HG02973 (cell line): Measurements from ENCODE around the gene SERAC1.
"Not testable (repeated sequence)": the region's sequence is repeated elsewhere in the genome, so short reads cannot be mapped to it uniquely, and the experiment has no call there.

Source experiments
- ATAC-seq: cut with Tn5 transposase; IDR thresholded peaks from one replicate; pipeline ENCODE4 v1.9.1; 2021; ENCODE audit warnings: moderate library complexity; ENCODE audit not compliant: unreplicated experiment

The SERAC1 gene

DNA sequence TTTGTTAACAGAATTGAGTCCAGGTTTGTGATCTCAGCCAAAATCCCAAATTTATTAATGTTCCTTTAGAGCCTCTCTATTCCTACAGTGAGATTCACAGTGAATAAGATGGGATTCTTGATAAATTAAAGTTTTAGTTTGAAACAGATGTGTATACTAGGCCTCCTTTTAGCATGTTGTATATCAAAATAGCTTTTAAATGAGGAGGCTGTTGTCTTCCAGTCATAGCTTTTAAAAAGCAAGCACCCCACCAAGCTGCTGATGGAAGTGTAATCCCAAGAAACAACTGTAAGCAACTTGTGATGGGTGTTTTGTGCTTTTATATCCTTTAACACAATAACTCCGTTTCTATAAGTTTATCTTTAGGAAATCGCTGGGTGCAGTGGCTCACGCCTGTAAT, 7.0 kb upstream of the SERAC1 start:
- ATAC-seq: no peak

GRCh38 chr6:158174514-158174913, 6.5 kb upstream of the SERAC1 start:
- ATAC-seq: no peak

GRCh38 chr6:158174024-158174423, 6.0 kb upstream of the SERAC1 start:
- no peak for ATAC-seq

DNA sequence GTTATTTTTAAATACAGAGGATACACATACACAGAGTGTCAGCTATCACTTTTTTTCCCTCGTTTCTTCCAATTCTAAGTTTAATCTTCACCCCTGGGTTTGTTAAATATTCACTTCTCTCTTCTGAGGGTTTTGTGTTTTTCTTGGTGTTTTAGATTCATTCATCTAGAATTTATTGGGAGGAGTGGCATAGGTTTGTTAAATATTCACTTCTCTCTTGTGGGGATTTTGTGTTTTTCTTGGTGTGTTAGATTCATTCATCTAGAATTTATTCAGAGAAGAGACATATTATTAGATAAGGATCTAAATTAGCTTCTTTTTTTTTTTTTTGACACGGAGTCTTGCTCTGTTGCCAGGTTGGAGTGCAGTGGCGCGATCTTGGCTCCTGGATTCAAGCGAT, 3.9 kb upstream of the SERAC1 start:
- no peak for ATAC-seq

GRCh38 chr6:158170656-158171081, 2.6 kb upstream of the SERAC1 start:
- no peak for ATAC-seq

DNA sequence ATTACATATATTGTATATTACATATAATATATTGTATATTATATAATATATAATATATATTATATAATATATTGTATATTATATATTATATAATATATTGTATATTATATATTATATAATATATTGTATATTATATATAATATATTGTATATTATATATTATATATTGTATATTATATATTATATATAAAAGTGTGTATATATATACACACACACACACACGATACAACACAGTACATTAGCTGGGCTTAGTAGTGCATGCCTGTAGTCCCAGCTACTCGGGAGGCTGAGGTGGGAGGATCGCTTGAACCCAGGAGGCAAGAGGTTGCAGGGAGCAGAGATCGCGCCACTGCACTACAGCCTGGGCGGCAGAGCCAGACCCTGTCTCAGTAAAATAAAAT, 1.6 kb upstream of the SERAC1 start:
- not testable (repeated sequence) for ATAC-seq

DNA sequence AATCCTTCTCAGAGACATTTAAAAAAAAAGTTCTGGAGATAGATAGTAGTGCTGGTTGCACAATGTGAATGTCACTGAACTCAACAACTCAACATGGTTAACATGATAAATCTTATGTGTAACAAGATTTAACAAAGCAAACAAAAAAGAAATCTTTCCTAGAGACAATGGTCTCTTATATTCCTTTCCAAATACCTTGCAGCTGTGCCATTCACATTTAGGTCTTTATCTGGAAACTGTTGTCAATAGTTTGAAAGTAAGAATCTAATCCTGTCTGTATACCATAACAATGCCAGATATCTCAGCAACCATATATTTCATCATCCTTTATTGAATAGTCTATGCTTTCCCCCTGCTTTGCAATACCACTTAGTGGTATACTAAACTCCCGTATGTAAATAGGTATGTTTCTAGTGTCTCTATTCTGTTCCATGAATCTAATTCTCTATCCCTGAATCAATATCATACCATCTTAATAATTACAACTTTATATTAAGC, 2.1 kb downstream of the SERAC1 start:
- no peak for ATAC-seq

DNA sequence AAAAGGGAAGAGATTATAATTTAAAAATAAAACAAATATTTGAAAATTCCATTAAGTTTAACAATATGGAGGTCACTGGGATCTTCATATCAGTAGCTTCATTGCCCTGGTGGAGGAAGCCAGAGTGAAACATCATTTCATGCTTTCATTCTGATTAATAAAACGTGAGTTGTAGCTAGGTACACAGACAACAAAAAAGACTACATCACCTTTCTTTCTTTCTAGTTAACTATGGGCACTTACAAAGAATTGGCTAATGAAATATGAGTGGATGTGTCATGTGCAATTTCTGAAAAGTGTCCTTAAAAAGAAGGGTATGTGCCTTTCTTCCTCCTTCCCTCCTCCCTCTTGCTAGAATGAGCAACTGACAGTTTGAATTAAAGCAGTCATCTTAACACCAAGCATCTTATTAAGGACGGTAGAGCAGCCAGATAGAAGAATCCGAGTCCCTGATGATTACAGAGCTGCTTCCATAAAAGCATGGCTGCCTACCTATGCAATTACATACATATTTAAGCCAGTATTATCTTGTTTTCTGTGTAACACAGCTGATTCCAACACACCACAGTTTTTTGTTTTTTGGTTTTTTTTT, 3.4 kb downstream of the SERAC1 start:
- no peak for ATAC-seq

- ATAC-seq: no peak
Measured at GRCh38 chr6:158161566-158162254, 6.4 kb downstream of the SERAC1 start.

DNA sequence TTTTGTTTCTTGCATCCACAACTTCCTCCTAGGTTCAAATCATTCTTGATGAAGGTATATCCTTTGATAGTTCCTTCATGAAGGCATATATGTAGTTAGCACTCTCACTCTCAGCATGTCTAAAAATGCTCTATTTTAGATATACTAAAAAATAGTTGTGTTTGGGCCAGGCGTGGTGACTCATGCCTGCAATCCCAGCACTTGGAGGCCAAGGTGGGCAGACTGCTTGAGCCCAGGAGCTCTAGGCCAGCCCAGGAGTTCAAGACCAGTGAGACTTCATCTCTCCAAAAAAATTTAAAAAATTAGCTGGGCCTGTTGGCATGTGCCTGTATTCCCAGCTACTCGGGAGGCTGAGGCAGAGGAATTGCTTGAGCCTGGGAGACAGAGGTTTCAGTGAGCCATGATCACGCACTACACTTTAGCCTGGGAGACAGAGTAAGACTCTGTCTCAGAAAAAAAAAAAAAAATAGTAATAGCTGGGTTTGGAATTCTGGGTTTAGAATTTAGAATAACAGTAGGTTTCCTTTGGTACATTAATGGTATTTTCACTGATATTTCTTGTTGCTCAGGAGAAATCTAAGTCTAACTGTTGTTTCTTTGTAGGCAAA, 7.0 kb downstream of the SERAC1 start:
- no peak for ATAC-seq

- no peak for ATAC-seq
Measured at GRCh38 chr6:158158748-158159147, 9.3 kb downstream of the SERAC1 start.

DNA sequence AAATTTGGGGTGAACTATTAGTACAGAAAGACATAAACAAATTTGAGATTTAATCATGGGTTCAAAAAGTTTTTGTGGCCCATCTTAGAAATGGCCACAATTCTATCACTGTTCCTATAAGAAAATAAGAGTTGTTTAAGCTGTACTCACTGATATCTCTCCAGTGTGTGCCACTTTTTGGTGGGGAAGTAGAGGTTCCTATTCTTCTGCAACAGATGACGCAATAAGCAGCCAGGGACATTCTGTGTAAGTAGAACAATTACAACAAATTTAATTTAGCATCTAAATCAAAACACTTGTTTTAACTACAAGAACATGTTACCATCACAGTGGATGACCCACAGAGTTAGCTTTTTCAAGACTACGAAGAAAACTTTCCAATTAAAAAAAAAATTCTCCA, 9.9 kb downstream of the SERAC1 start:
- no peak for ATAC-seq

- ATAC-seq: no peak
Measured at GRCh38 chr6:158157064-158157764, 10.8 kb downstream of the SERAC1 start.

GRCh38 chr6:158154816-158155215, 13.2 kb downstream of the SERAC1 start:
- no peak for ATAC-seq

GRCh38 chr6:158153576-158153975, 14.5 kb downstream of the SERAC1 start:
- no peak for ATAC-seq

DNA sequence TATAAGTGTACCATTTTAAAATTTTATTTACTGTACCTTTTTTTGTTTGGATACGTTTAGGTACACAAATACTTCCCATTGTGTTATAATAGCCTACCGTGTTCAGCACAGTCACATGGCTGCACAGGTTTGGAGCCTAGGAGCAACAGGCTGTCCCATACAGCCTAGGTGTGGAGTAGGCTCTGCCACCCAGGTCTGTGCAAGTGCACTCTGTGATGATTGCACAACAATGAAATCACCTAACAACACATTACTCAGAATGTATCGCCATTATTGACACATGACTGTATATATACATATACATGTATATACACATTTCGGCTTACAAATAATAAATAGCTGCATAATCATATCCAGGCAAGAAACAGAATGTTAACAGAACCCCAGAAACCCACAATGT, 15.4 kb downstream of the SERAC1 start:
- ATAC-seq: no peak

GRCh38 chr6:158152025-158152424, 16.0 kb downstream of the SERAC1 start:
- not testable (repeated sequence) for ATAC-seq

GRCh38 chr6:158150701-158151100, 17.4 kb downstream of the SERAC1 start:
- ATAC-seq: no peak

DNA sequence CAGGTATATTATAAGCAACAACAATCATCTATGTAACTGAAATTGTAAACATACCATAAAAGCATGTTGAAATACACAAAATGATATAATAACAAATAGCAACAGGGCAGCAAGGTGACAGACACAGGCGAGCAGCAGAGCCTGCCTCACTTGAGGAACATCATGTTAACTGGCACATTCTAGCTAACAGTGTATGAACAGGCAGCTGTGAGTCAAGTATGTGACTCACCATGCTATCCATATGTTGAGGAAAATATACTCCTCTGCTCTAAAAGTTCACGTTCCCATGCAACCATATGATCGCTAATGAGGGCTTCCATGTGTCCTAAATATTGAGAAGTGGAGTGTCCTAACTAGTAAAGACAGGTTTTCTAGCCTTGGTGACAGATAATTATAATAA, 18.4 kb downstream of the SERAC1 start:
- ATAC-seq: no peak

DNA sequence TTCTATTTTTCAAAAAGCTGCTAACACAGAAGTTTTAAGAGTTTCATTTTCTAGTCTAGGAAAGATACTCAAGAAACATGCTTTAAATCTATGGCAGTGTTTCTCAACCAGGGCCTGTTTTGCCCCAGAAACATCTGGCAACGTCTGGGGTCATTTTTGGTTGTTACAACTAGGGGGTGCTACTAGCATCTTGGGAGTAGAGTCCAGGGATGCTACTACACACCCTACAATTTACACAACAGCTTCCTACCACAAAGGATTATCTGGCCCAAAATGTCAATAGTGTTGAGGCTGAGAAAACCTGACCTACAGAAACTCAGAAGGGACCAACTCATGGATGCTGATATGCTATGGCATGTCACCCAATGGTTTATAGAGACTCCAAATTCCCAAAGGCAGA, 24.4 kb downstream of the SERAC1 start:
- ATAC-seq: no peak

GRCh38 chr6:158142789-158143188, 25.3 kb downstream of the SERAC1 start:
- ATAC-seq: no peak

- no peak for ATAC-seq
Measured at GRCh38 chr6:158131926-158132325, 36.1 kb downstream of the SERAC1 start.
